Loucy (cell line): ENCODE results near the gene C14orf119.

ENCODE experiments used
- H2AFZ ChIP-seq: fragments of 200-600 bp; sonication (generic); 2 replicates; pipeline ENCODE4 v1.6.0; 2016; ENCODE audit warnings: antibody characterized with exemption, mild to moderate bottlenecking, low read length, moderate library complexity
- H3F3A ChIP-seq: fragments of 200-600 bp; 2 replicates; pipeline ENCODE4 v1.6.0; 2016; ENCODE audit warnings: antibody characterized with exemption, low read depth, mild to moderate bottlenecking
- H3K27me3 ChIP-seq: fragments of 200-600 bp; sonication (generic); 2 replicates; pipeline ENCODE4 v1.6.1; 2014; ENCODE audit warnings: low read length, mild to moderate bottlenecking; ENCODE audit not compliant: insufficient read depth, poor library complexity, severe bottlenecking
- H3K36me3 ChIP-seq: fragments of 200-600 bp; sonication (generic); 2 replicates; pipeline ENCODE4 v1.6.1; 2016; ENCODE audit warnings: low read length; ENCODE audit not compliant: insufficient read depth
- H3K4me1 ChIP-seq: fragments of 200-600 bp; sonication (generic); 2 replicates; pipeline ENCODE4 v1.5.1; 2014; ENCODE audit warnings: low read length, mild to moderate bottlenecking; ENCODE audit not compliant: insufficient read depth, poor library complexity, severe bottlenecking
- H3K4me2 ChIP-seq: fragments of 200-600 bp; sonication (generic); 2 replicates; pipeline ENCODE4 v1.6.0; 2014; ENCODE audit warnings: antibody characterized with exemption, low read length, low read depth, mild to moderate bottlenecking; ENCODE audit not compliant: poor library complexity, severe bottlenecking
- H3K4me3 ChIP-seq: fragments of 200-600 bp; sonication (generic); 2 replicates; pipeline ENCODE4 v1.5.1; 2014; ENCODE audit warnings: low read length, mild to moderate bottlenecking, mixed read lengths; ENCODE audit not compliant: poor library complexity, severe bottlenecking
- H3K79me2 ChIP-seq: fragments of 200-600 bp; sonication (generic); 2 replicates; pipeline ENCODE4 v1.6.1; 2014; ENCODE audit warnings: low read length; ENCODE audit not compliant: insufficient read depth
- H3K9ac ChIP-seq: fragments of 200-600 bp; sonication (generic); 2 replicates; pipeline ENCODE4 v1.6.0; 2014; ENCODE audit warnings: mild to moderate bottlenecking, low read depth, low read length, moderate library complexity; ENCODE audit not compliant: poor library complexity, severe bottlenecking
- H3K9me2 ChIP-seq: fragments of 200-600 bp; sonication (generic); replicated peaks from 2 replicates; pipeline ENCODE4 v1.6.1; 2016; ENCODE audit warnings: low read depth, low read length, mixed read lengths
- H3K9me3 ChIP-seq: fragments of 200-600 bp; sonication (generic); 2 replicates; pipeline ENCODE4 v1.6.1; 2014; ENCODE audit warnings: mild to moderate bottlenecking, antibody characterized with exemption, low read length, low read depth; ENCODE audit not compliant: insufficient read depth
- H4K20me1 ChIP-seq: fragments of 200-600 bp; sonication (generic); 2 replicates; pipeline ENCODE4 v1.6.0; 2014; ENCODE audit warnings: antibody characterized with exemption, low read length, mild to moderate bottlenecking; ENCODE audit not compliant: insufficient read depth, poor library complexity, severe bottlenecking
- EZH2phosphoT487 ChIP-seq: fragments of 200-600 bp; IDR thresholded peaks from 2 replicates; pipeline ENCODE4 v1.6.1; 2018; ENCODE audit warnings: antibody characterized with exemption, mild to moderate bottlenecking, moderate library complexity, borderline replicate concordance
- TF ChIP-seq, protein P1 (sequence below): fragments of 200-600 bp; sonication (generic); conservative IDR thresholded peaks from 2 replicates; pipeline ENCODE4 v1.5.1; 2014; ENCODE audit warnings: mild to moderate bottlenecking, antibody characterized with exemption, low read length

Gene C14orf119

DNA sequence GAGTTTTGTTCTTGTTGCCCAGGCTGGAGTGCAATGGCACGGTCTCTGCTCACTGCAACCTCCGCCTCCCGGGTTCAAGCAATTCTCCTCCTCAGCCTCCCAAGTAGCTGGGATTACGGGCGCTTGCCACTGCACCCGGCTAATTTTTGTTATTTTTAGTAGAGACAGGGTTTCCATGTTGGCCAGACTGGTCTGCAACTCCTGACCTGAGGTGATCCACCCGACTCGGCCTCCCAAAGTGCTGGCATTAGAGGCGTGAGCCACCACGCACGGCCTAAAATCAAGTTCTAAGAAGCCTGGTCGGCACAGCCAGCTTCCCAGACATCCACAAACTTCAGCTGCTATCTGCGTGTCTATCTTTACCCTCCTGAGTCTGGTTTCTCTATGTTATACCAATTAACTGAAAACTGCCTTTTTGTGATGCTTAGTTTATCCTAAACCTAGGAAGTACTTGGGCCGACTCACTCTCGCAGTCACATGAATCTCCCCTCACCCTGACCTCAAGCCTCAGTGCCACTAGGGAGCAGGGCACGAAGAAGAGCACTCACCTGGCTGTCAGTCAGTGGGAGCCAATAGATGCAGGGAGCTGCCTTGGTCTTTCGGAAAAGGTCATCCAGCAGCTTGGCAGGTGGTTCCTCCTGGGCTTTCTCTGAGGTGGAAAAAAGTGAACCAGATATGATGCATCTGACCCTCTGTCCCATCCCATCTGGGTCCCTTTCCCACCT, 34.6 kb upstream of the C14orf119 start:
- no peaks in the 10 kb centered on the region for H3K9me2 ChIP-seq
- no peak overlapping the region for H3K9ac ChIP-seq
- H3K4me2 ChIP-seq: no peak overlapping the region
- no peak overlapping the region for H3K4me3 ChIP-seq
- peaks cover 4% of the 10 kb centered on the region for H4K20me1 ChIP-seq
- H3K36me3 ChIP-seq: peaks cover 62% of the 10 kb centered on the region; the same call in 1 of the 2 replicates
- H2AFZ ChIP-seq: no peak overlapping the region
- H3K27me3 ChIP-seq: no peaks in the 10 kb centered on the region
- H3F3A ChIP-seq: no peaks in the 10 kb centered on the region
- H3K79me2 ChIP-seq: peaks cover 3% of the 10 kb centered on the region; the same call in 1 of the 2 replicates
- no peaks in the 10 kb centered on the region for H3K9me3 ChIP-seq
- peaks cover 13% of the 10 kb centered on the region for H3K4me1 ChIP-seq
- TF ChIP-seq EZH2phosphoT487: no peak
- TF ChIP-seq, protein P1, sequence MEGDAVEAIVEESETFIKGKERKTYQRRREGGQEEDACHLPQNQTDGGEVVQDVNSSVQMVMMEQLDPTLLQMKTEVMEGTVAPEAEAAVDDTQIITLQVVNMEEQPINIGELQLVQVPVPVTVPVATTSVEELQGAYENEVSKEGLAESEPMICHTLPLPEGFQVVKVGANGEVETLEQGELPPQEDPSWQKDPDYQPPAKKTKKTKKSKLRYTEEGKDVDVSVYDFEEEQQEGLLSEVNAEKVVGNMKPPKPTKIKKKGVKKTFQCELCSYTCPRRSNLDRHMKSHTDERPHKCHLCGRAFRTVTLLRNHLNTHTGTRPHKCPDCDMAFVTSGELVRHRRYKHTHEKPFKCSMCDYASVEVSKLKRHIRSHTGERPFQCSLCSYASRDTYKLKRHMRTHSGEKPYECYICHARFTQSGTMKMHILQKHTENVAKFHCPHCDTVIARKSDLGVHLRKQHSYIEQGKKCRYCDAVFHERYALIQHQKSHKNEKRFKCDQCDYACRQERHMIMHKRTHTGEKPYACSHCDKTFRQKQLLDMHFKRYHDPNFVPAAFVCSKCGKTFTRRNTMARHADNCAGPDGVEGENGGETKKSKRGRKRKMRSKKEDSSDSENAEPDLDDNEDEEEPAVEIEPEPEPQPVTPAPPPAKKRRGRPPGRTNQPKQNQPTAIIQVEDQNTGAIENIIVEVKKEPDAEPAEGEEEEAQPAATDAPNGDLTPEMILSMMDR: no peak

DNA sequence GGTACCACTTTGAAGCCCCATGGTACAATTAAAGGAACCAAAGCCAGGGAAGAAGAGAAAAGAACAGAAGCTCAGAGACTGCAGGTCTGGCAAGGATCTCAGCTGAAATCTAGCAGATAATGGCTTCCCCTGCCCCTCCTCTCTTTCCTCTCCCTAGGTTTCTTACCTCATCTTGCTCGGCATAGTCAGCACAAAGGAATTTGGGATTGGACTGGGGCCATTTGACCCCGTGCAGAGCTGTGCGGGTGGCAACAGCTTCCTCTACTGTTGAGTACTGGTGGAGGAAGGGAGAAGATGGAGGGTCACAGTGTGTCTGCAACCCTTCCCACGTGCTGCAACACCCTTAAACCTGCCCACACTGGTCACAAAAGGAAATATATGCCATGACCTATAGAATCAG, 33.3 kb upstream of the C14orf119 start:
- H3F3A ChIP-seq: no peaks in the 10 kb centered on the region
- H2AFZ ChIP-seq: no peak overlapping the region
- no peaks in the 10 kb centered on the region for H3K9me2 ChIP-seq
- H3K4me1 ChIP-seq: peaks cover 5% of the 10 kb centered on the region
- peaks cover 15% of the 10 kb centered on the region; the same call in 1 of the 2 replicates for H3K79me2 ChIP-seq
- H3K27me3 ChIP-seq: no peaks in the 10 kb centered on the region
- no peaks in the 10 kb centered on the region for H3K9me3 ChIP-seq
- H3K9ac ChIP-seq: no peak overlapping the region
- H3K36me3 ChIP-seq: peaks cover 74% of the 10 kb centered on the region; the same call in 1 of the 2 replicates
- H3K4me3 ChIP-seq: no peak overlapping the region
- H3K4me2 ChIP-seq: no peak overlapping the region
- H4K20me1 ChIP-seq: peaks cover 16% of the 10 kb centered on the region
- TF ChIP-seq EZH2phosphoT487: no peak
- TF ChIP-seq, protein P1: no peak

DNA sequence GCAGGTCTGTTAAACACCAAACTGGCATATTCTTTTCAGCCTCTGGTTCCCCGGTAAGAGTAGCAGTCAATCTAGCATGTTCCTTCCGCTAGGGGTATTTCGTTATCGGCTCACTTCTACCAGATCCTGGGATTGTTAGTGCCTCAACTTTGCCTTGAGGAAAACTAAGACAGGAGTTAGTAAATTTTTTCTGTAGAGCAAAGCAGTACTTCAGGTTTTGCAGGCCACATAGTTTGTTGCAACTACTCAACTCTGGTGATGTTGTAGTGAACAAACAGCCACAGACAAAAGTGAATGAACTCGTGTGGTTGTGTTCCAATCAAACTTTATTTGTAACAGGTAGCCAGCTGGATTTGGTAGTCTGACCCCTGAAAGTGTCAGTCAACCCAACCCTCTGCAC, 31.7 kb upstream of the C14orf119 start:
- H3F3A ChIP-seq: no peaks in the 10 kb centered on the region
- H3K4me2 ChIP-seq: no peak overlapping the region
- no peaks in the 10 kb centered on the region for H3K27me3 ChIP-seq
- peaks cover 28% of the 10 kb centered on the region for H3K79me2 ChIP-seq
- H3K9ac ChIP-seq: no peak overlapping the region
- no peak overlapping the region for H2AFZ ChIP-seq
- peaks cover 28% of the 10 kb centered on the region for H4K20me1 ChIP-seq
- no peaks in the 10 kb centered on the region for H3K9me2 ChIP-seq
- H3K4me1 ChIP-seq: peaks cover 4% of the 10 kb centered on the region
- H3K36me3 ChIP-seq: peaks cover 88% of the 10 kb centered on the region; the same call in 1 of the 2 replicates
- H3K4me3 ChIP-seq: no peak overlapping the region
- TF ChIP-seq, protein P1: no peak
- no peaks in the 10 kb centered on the region for H3K9me3 ChIP-seq
